HUES48 (cell line): ENCODE measurements around the gene DTNBP1.

Experiments
- H3K27ac ChIP-seq: one replicate; pipeline ENCODE4 v1.7.0; 2013; ENCODE audit warnings: low read depth, low read length, inconsistent platforms
- H3K27me3 ChIP-seq: 2 replicates; pipeline ENCODE4 v1.6.1; 2013; ENCODE audit warnings: mild to moderate bottlenecking, low read length; ENCODE audit not compliant: control insufficient read depth, insufficient read depth
- H3K36me3 ChIP-seq: 2 replicates; pipeline ENCODE4 v1.6.1; 2013; ENCODE audit warnings: low read length; ENCODE audit not compliant: control insufficient read depth, insufficient read depth
- H3K4me1 ChIP-seq: 2 replicates; pipeline ENCODE4 v1.6.1; 2013; ENCODE audit warnings: mild to moderate bottlenecking, low read length; ENCODE audit not compliant: control insufficient read depth, insufficient read depth
- H3K4me3 ChIP-seq: 2 replicates; pipeline ENCODE4 v1.5.1; 2013; ENCODE audit warnings: mild to moderate bottlenecking, low read depth, low read length
- H3K9ac ChIP-seq: 2 replicates; pipeline ENCODE4 v1.6.1; 2013; ENCODE audit warnings: mild to moderate bottlenecking, low read depth, low read length, moderate library complexity
- H3K9me3 ChIP-seq: 2 replicates; pipeline ENCODE4 v1.6.1; 2013; ENCODE audit warnings: low read length; ENCODE audit not compliant: control insufficient read depth, insufficient read depth

The DTNBP1 gene

GRCh38 chr6:15662326-15663129 is at the start of gene DTNBP1:
DTNBP1 (minus strand) TSS chr6:15663028; CDS start chr6:15662869, 159 bp downstream.
- Histone ChIP-seq H3K27ac (peak within 1 kb of the TSS; percentile 3), H3K36me3 (no peaks in the 10 kb centered on the region), H3K9me3 (no peaks in the 10 kb centered on the region), H3K4me3 (peak within 1 kb of the TSS; percentile 85), H3K27me3 (peaks cover 26% of the 10 kb centered on the region), H3K9ac (peak within 1 kb of the TSS; percentile 45; the same call in 1 of the 2 replicates), H3K4me1 (peaks cover 22% of the 10 kb centered on the region)

GRCh38 chr6:15709651-15710269 is 46.9 kb upstream of the DTNBP1 start:
- no peak overlapping the region for H3K27ac ChIP-seq
- H3K27me3 ChIP-seq: no peaks in the 10 kb centered on the region

GRCh38 chr6:15708231-15708630 is 45.4 kb upstream of the DTNBP1 start:
- Histone ChIP-seq H3K27ac (no peak overlapping the region), H3K4me3 (no peak overlapping the region), H3K9ac (no peak overlapping the region), H3K27me3 (no peaks in the 10 kb centered on the region), H3K9me3 (no peaks in the 10 kb centered on the region), H3K4me1 (no peaks in the 10 kb centered on the region), H3K36me3 (no peaks in the 10 kb centered on the region)

More at GRCh38 chr6:15709651-15710269, 46.9 kb upstream of the DTNBP1 start:
- Histone ChIP-seq H3K36me3 (no peaks in the 10 kb centered on the region), H3K4me1 (peaks cover 2% of the 10 kb centered on the region; the same call in 1 of the 2 replicates), H3K4me3 (no peak overlapping the region), H3K9ac (no peak overlapping the region), H3K9me3 (no peaks in the 10 kb centered on the region)

DNA sequence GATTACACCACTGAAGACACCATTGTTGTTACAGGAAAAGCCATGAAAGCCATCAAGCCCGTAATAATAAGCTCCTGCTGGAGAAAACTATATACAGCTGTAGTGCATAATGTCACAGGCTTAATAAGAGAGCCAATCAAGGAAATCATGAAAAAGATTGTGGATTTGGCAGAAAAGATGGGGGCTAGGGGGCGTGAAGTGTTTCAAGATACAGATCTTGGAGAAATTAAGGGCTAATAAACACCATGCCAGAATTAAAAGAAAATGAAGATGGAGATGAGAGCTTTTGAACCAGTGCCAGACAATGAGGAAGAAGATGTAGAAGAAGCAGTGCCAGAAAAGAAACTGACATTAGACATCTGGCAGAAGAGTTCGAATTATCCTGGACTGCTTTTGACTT is 43.2 kb upstream of the DTNBP1 start:
- Histone ChIP-seq H3K4me1 (no peaks in the 10 kb centered on the region), H3K27ac (no peak overlapping the region), H3K4me3 (no peak overlapping the region), H3K27me3 (no peaks in the 10 kb centered on the region), H3K9ac (no peak overlapping the region), H3K9me3 (no peaks in the 10 kb centered on the region), H3K36me3 (no peaks in the 10 kb centered on the region)

- H3K36me3 ChIP-seq: no peaks in the 10 kb centered on the region
- H3K4me1 ChIP-seq: no peaks in the 10 kb centered on the region
- no peak overlapping the region for H3K4me3 ChIP-seq
- H3K27me3 ChIP-seq: no peaks in the 10 kb centered on the region
- no peak overlapping the region for H3K27ac ChIP-seq
- H3K9me3 ChIP-seq: no peaks in the 10 kb centered on the region
- no peak overlapping the region for H3K9ac ChIP-seq
Observed at GRCh38 chr6:15698471-15698870, 35.6 kb upstream of the DTNBP1 start.

- no peak overlapping the region for H3K9ac ChIP-seq
- no peaks in the 10 kb centered on the region for H3K4me1 ChIP-seq
- H3K4me3 ChIP-seq: no peak overlapping the region
- no peaks in the 10 kb centered on the region for H3K27me3 ChIP-seq
- no peaks in the 10 kb centered on the region for H3K9me3 ChIP-seq
- no peaks in the 10 kb centered on the region for H3K36me3 ChIP-seq
- H3K27ac ChIP-seq: no peak overlapping the region
Observed at GRCh38 chr6:15697895-15698294, 35.1 kb upstream of the DTNBP1 start.

DNA sequence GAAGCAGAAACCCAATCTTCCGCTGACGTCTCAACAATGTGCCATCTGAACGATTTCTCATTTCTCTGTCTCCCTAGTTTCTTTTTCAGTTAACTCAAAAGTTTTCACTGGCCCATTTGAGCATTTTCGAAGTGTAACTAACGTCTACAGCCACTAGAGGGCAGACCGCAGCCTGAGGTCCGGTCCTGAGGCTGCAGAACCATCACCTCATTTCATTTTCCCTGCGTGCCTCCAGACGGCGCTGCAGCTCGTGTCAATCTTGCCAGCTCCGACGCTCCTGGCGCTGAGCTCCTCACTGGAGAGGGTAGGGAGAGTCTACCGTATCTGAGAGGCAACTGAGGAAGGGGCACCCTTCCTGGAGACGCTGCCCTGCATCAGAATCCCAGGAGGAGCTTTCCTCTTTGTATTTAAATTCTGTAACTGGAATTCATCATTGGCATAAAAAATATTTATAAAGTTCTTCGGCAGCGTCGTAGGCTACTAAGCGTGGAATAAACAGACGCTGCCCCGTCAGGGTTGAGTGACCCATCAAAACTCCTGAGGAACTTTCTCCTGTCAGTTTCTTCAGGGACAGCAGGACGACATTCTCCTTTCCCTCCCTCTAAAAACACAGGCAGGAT is 28.5 kb upstream of the DTNBP1 start:
- no peaks in the 10 kb centered on the region for H3K9me3 ChIP-seq
- no peak overlapping the region for H3K9ac ChIP-seq
- H3K27me3 ChIP-seq: no peaks in the 10 kb centered on the region
- no peaks in the 10 kb centered on the region for H3K36me3 ChIP-seq
- H3K4me1 ChIP-seq: no peaks in the 10 kb centered on the region
- H3K4me3 ChIP-seq: no peak overlapping the region
- no peak overlapping the region for H3K27ac ChIP-seq

DNA sequence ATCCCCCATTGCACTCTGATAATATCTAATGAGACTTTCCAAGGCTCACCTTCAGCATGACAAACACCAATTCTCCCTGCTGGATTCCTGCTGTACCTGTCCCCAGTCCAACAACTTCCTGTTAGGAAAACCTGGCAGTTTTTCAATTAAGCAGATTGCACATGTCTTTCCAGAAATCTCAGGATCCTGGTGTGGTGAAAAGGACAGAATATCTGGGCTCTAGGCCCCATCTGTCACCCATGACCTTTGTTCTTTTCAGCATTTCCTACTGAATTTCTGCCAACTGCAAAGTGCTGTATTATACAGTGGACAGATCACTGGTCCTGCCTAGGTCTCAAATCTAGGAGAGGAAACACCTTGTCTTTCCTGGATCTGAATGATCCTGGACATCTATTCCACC is 27.7 kb upstream of the DTNBP1 start:
- Histone ChIP-seq H3K4me1 (no peaks in the 10 kb centered on the region), H3K36me3 (no peaks in the 10 kb centered on the region), H3K9me3 (no peaks in the 10 kb centered on the region), H3K27me3 (no peaks in the 10 kb centered on the region), H3K4me3 (no peak overlapping the region), H3K9ac (no peak overlapping the region), H3K27ac (no peak overlapping the region)

DNA sequence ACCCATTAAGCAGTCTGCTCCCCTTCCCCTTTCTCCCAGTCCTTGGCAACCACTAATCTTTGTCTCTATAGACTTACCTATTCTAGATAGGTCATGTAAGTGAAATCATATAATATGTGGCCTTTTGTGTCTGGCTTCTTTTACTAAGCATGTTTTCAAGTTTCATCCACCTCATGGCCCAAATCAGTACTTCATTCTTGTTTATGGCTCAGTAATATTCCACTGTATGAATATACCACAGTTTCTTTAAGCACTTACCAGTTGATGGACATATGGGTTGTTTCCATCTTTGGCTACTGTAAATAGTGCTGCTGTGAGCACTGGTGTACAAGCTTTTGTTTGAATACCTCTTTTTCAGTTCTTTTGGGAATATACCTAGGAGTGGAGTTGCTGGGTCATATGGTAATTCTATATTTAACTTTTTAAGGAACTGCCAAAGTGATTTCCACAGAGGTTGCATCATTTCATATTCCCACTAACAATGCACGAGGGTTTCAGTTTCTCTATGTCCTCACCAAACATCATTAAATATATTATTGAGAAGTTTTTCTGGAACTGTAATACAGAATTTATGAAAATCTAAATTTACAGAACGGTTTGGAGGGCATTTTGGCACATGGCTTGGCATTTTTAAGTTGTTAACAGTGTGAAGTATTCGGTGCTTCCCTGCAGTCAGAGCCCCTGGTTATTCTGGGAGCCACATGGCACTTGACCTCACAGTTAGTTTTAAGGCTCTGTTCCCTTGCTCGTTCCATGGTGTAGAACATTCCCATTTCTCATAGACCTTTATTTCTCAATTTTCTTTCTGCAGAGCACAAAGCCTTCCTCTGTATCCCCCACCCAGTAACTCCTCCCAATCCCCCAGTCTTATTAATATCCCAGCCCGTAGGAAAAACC is 27.0 kb upstream of the DTNBP1 start:
- no peaks in the 10 kb centered on the region for H3K27me3 ChIP-seq
- H3K9ac ChIP-seq: no peak overlapping the region
- H3K36me3 ChIP-seq: no peaks in the 10 kb centered on the region
- H3K4me1 ChIP-seq: peaks cover 2% of the 10 kb centered on the region; the same call in 1 of the 2 replicates
- H3K4me3 ChIP-seq: no peak overlapping the region
- no peaks in the 10 kb centered on the region for H3K9me3 ChIP-seq
- H3K27ac ChIP-seq: no peak overlapping the region

- H3K36me3 ChIP-seq: no peaks in the 10 kb centered on the region
- H3K9me3 ChIP-seq: no peaks in the 10 kb centered on the region
- H3K27me3 ChIP-seq: no peaks in the 10 kb centered on the region
- H3K4me3 ChIP-seq: no peak overlapping the region
- no peak overlapping the region for H3K9ac ChIP-seq
- H3K4me1 ChIP-seq: peaks cover 4% of the 10 kb centered on the region; the same call in 1 of the 2 replicates
- no peak overlapping the region for H3K27ac ChIP-seq
Observed at GRCh38 chr6:15685619-15686018, 22.8 kb upstream of the DTNBP1 start.
